Bronchial epithelial cell (primary cell): ENCODE data around the gene ANKS4B. TPM values are rescaled to one million over a fixed set of nuclear protein-coding genes. Genes with fewer than 3 reads are reported as not detected.

Experiments used
- DNase-seq: peaks from one replicate; pipeline ENCODE4 v3.0.0-alpha.2; 2010; ENCODE audit warnings: low read depth
- FAIRE-seq: peaks from 2 replicates; lab custom pipeline; 2011; peaks lifted over from hg19 to GRCh38; lab: Jason Lieb, UNC
- H3K27me3 ChIP-seq: 2 replicates; pipeline ENCODE4 v1.5.1; 2011; ENCODE audit warnings: low read length; ENCODE audit not compliant: control insufficient read depth, insufficient read depth
- H3K36me3 ChIP-seq: 2 replicates; pipeline ENCODE4 v1.5.1; 2011; ENCODE audit warnings: low read length; ENCODE audit not compliant: control insufficient read depth, insufficient read depth
- H3K4me3 ChIP-seq: 2 replicates; pipeline ENCODE4 v1.5.1; 2011; ENCODE audit warnings: mild to moderate bottlenecking, low read depth, low read length, control low read depth
- CTCF ChIP-seq: IDR thresholded peaks from 2 replicates; pipeline ENCODE4 v1.5.1; 2011; ENCODE audit warnings: mild to moderate bottlenecking, moderate library complexity, low read length, control low read depth, inconsistent platforms; ENCODE audit not compliant: insufficient read depth, severe bottlenecking
- total RNA-seq: library from RNA; depleted of rRNA; stranded (reverse); fragments of >200 nt; gene quantifications from 2 replicates; pipeline ENCODE4 v1.2.1, GENCODE V29; 2014

Gene ANKS4B
- under 0.01 TPM in 1 of 2 replicates, not detected in the other for total RNA-seq

- H3K4me3 ChIP-seq = no peak within 1 kb of the TSS
- TF ChIP-seq CTCF = no peak
- no peaks in the 10 kb centered on the region for H3K36me3 ChIP-seq
- FAIRE-seq (no peak), DNase-seq (no peak)
- H3K27me3 ChIP-seq = peaks cover 4% of the 10 kb centered on the region
Observed at GRCh38 chr16:21233521-21234150, at the start of gene ANKS4B. TSS of gene ANKS4B (plus strand) at chr16:21233699. CDS start at chr16:21233738, 39 bp downstream.

GRCh38 chr16:21183995-21184394 is 49.5 kb upstream of the ANKS4B start:
- FAIRE-seq (no peak), DNase-seq (no peak)
- peaks cover 15% of the 10 kb centered on the region for H3K36me3 ChIP-seq
- H3K27me3 ChIP-seq = no peaks in the 10 kb centered on the region
- no peak overlapping the region for H3K4me3 ChIP-seq
- no peak for TF ChIP-seq CTCF

GRCh38 chr16:21184834-21185233 is 48.7 kb upstream of the ANKS4B start:
- Histone ChIP-seq H3K27me3 (no peaks in the 10 kb centered on the region), H3K4me3 (no peak overlapping the region), H3K36me3 (peaks cover 9% of the 10 kb centered on the region)
- FAIRE-seq (no peak), DNase-seq (peak; percentile 54)
- TF ChIP-seq CTCF = no peak

- FAIRE-seq (no peak), DNase-seq (no peak)
- TF ChIP-seq CTCF = no peak
- Histone ChIP-seq H3K36me3 (peaks cover 6% of the 10 kb centered on the region), H3K4me3 (no peak overlapping the region), H3K27me3 (no peaks in the 10 kb centered on the region)
Observed at GRCh38 chr16:21185659-21186325, 47.7 kb upstream of the ANKS4B start.

GRCh38 chr16:21186326-21186691 is 47.2 kb upstream of the ANKS4B start:
- Histone ChIP-seq H3K36me3 (peaks cover 4% of the 10 kb centered on the region), H3K27me3 (no peaks in the 10 kb centered on the region), H3K4me3 (no peak overlapping the region)
- DNase-seq (peak; percentile 9), FAIRE-seq (no peak)
- no peak for TF ChIP-seq CTCF
